K562 (cell line): ENCODE measurements around the gene OSCP1. TPM values are rescaled to one million over a fixed set of nuclear protein-coding genes. Genes with fewer than 3 reads are reported as not detected.

Experiments used
- ATF1 ChIP-seq, 2 experiments: fragments of 450-650 bp in 1 of 2; IDR thresholded peaks; 2 replicates each; pipeline ENCODE4 v1.6.1; 2016; ENCODE audit warnings: missing compliant biosample characterization in 1 of 2, missing genetic modification characterization in 1 of 2
- CBFA2T3 ChIP-seq: fragments of 450-650 bp; IDR thresholded peaks from 2 replicates; pipeline ENCODE4 v1.6.1; 2017
- CBX3 ChIP-seq, 2 experiments: IDR thresholded peaks; 1 replicate in 1 of 2; 2 replicates in 1 of 2; pipeline ENCODE4 v1.6.1; 2012; ENCODE audit warnings: inconsistent platforms in 2 of 2, low read length in 2 of 2, borderline replicate concordance in 1 of 2, control low read depth in 1 of 2
- ELF4 ChIP-seq: fragments of 450-650 bp; formaldehyde crosslinking; IDR thresholded peaks from 2 replicates; pipeline ENCODE4 v1.4.0; 2022; ENCODE audit warnings: missing genetic modification characterization
- HDAC1 ChIP-seq, 2 experiments: fragments of 450-650 bp; IDR thresholded peaks; 2 replicates each; pipeline ENCODE4 v1.6.1; 2016 to 2017; ENCODE audit warnings: inconsistent platforms in 1 of 2, mild to moderate bottlenecking in 1 of 2, moderate library complexity in 1 of 2
- HOXB6 ChIP-seq: fragments of 250-450 bp; sonication (Bioruptor Pico); IDR thresholded peaks from 2 replicates; pipeline ENCODE4 v1.5.1; 2022; ENCODE audit warnings: mild to moderate bottlenecking, borderline replicate concordance
- MGA ChIP-seq: fragments of 450-650 bp; IDR thresholded peaks from 2 replicates; pipeline ENCODE4 v1.6.1; 2016; ENCODE audit warnings: mild to moderate bottlenecking, moderate library complexity
- POLR2A ChIP-seq: fragments of 450-650 bp; conservative IDR thresholded peaks from 2 replicates; pipeline ENCODE4 v1.6.1; 2016
- RBM17 ChIP-seq: fragments of 200-400 bp; formaldehyde crosslinking; IDR thresholded peaks from 2 replicates; pipeline ENCODE4 v1.6.1; 2017; ENCODE audit warnings: low read depth, mild to moderate bottlenecking, low read length, borderline replicate concordance
- SMAD2 ChIP-seq: fragments of 150-350 bp; IDR thresholded peaks from 2 replicates; pipeline ENCODE4 v1.6.1; 2014; ENCODE audit warnings: low read depth, mild to moderate bottlenecking, low read length
- ZNF212 ChIP-seq: fragments of 450-650 bp; formaldehyde crosslinking; IDR thresholded peaks from 2 replicates; pipeline ENCODE4 v1.4.0; 2020; ENCODE audit warnings: mild to moderate bottlenecking
- polyA plus RNA-seq, 8 experiments: library from polyadenylated mRNA; depleted of rRNA in 4 of 8; stranded (reverse) in 5 of 8; unstranded in 3 of 8; fragments of >200 nt; fragmentation: Nextera tagmentation in 2 of 8; fragmentation: Illumina TruSeq in 1 of 8; extraction: Ambion mirVana in 2 of 8; extraction: Trizol in 1 of 8; gene quantifications; 2 replicates each; pipeline versions ENCODE4 v1.2.1 to v1.2.3, GENCODE V29; 2011 to 2014; ENCODE audit warnings: inconsistent platforms in 1 of 8, missing spikeins in 1 of 8
- total RNA-seq, 7 experiments: library from RNA; depleted of rRNA in 6 of 7; stranded (reverse); fragments of >200 nt in 6 of 7; fragmentation: Illumina TruSeq in 2 of 7; extraction: Trizol in 2 of 7; gene quantifications; 2 replicates each; pipeline versions ENCODE4 v1.2.1 to v1.2.3, GENCODE V29; 2011 to 2021; ENCODE audit warnings: low replicate concordance in 1 of 7
- TF ChIP-seq, protein P1 (sequence below): fragments of 450-650 bp; IDR thresholded peaks from 2 replicates; pipeline ENCODE4 v1.6.1; 2017; ENCODE audit warnings: antibody characterized with exemption, mild to moderate bottlenecking

The OSCP1 gene
- total and polyA plus RNA-seq, 9 of the 15 experiments (the other 6 are each of a cell fraction or from before 2014, with no cell fraction given), result 0.15 to 0.40 (median 0.33) TPM; not detected in 5

DNA sequence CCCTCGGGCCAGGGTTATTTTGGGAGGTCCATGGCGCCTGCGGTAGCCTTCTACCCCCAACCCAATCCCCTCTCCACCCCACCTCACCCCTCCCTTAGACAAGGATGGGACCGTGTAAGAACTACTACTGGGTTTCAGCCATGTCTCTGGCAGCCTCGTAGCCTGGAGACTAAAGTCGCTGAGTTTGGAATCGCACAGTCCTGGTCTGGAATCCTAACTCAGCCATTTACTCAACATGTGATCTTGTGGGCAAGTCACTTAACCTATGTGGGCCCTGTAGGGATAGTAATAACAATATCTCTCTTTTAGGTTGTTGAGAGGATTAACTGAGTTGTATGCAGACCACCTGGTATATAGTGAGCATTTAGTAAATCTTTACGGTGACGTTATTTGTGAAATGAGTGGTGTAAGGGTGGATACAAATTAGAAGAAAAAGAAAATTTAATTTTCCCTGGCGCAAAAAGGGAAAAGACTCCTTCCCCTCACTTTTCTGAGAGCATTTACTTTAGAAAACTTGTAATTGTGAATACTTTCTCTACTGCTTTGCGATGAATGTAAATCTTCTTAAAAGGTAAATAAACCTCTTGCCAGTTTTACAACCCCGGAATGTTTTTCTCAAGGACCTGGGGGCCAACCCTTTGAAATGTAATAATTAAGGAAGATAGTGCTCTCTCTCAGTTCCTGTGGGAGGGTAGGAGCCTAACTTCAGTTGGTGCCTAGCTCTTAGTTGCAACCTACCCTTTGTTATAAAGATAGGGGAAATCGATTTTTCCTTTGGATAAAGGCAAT is 14.5 kb upstream of the OSCP1 start (continued):
- TF ChIP-seq ZNF212 (CRISPR knock-in tag) (no peak), RBM17 (no peak), HDAC1 (IDR thresholded peaks at IDR 0.05) (no peak), HOXB6 (CRISPR knock-in tag) (no peak), CBX3 (IDR thresholded peaks at IDR 0.05; ENCODE audit: borderline replicate concordance in 1 of 2, low read length in 2 of 2) (no peak), ELF4 (CRISPR knock-in tag) (0 out of 2 replicates have a peak, but pooled peaks have one; percentile 5), MGA (peak; percentile 56; the same call in 1 of the 2 replicates), CBFA2T3 (no peak), ATF1 (CRISPR knock-in tag; IDR thresholded peaks at IDR 0.05) (no peak), ATF1 (tag; IDR thresholded peaks at IDR 0.05) (peak; percentile 62), SMAD2 (no peak), POLR2A (peak; percentile 9; the same call in 1 of the 2 replicates)
- TF ChIP-seq, protein P1, sequence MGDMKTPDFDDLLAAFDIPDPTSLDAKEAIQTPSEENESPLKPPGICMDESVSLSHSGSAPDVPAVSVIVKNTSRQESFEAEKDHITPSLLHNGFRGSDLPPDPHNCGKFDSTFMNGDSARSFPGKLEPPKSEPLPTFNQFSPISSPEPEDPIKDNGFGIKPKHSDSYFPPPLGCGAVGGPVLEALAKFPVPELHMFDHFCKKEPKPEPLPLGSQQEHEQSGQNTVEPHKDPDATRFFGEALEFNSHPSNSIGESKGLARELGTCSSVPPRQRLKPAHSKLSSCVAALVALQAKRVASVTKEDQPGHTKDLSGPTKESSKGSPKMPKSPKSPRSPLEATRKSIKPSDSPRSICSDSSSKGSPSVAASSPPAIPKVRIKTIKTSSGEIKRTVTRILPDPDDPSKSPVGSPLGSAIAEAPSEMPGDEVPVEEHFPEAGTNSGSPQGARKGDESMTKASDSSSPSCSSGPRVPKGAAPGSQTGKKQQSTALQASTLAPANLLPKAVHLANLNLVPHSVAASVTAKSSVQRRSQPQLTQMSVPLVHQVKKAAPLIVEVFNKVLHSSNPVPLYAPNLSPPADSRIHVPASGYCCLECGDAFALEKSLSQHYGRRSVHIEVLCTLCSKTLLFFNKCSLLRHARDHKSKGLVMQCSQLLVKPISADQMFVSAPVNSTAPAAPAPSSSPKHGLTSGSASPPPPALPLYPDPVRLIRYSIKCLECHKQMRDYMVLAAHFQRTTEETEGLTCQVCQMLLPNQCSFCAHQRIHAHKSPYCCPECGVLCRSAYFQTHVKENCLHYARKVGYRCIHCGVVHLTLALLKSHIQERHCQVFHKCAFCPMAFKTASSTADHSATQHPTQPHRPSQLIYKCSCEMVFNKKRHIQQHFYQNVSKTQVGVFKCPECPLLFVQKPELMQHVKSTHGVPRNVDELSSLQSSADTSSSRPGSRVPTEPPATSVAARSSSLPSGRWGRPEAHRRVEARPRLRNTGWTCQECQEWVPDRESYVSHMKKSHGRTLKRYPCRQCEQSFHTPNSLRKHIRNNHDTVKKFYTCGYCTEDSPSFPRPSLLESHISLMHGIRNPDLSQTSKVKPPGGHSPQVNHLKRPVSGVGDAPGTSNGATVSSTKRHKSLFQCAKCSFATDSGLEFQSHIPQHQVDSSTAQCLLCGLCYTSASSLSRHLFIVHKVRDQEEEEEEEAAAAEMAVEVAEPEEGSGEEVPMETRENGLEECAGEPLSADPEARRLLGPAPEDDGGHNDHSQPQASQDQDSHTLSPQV, result peak; percentile 85
